Body of pancreas (tissue), 4 donors: ENCODE results near the gene GFRA3. TPM values are rescaled to one million over a fixed set of nuclear protein-coding genes. Genes with fewer than 3 reads are reported as not detected.
A peak's percentile ranks its signal among the peaks of the same experiment; 100 is the strongest.
"Not testable (repeated sequence)": the region's sequence is repeated elsewhere in the genome, so short reads cannot be mapped to it uniquely, and the experiment has no call there.

Source experiments
- ATAC-seq: fragments of 150-250 bp; one replicate; pipeline ENCODE4 v1.9.1; 2016
- DNase-seq, 4 donors: peaks; one replicate each; pipeline ENCODE4 v3.0.0-alpha.2; 2019
- H3K27ac ChIP-seq, 4 donors: fragments of 200-600 bp; sonication (generic); 1 replicate in 3 of 4; 2 replicates in 1 of 4; pipeline versions ENCODE4 v1.5.1 to v1.6.1; 2016 to 2019; ENCODE audit warnings: mild to moderate bottlenecking in 1 of 4, mixed read lengths in 1 of 4, moderate library complexity in 1 of 4
- H3K27me3 ChIP-seq, 2 donors: fragments of 200-600 bp; sonication (generic); one replicate each; pipeline ENCODE4 v1.6.0; 2016; ENCODE audit warnings: mild to moderate bottlenecking in 1 of 2
- H3K36me3 ChIP-seq, 2 donors: fragments of 200-600 bp; sonication (generic); replicated peaks in 1 of 2; 2 replicates each; pipeline ENCODE4 v1.5.1; 2016; ENCODE audit warnings: low read depth in 2 of 2; ENCODE audit not compliant: insufficient read depth in 1 of 2
- H3K4me1 ChIP-seq: fragments of 200-600 bp; sonication (generic); one replicate; pipeline ENCODE4 v1.6.0; 2016
- H3K4me3 ChIP-seq, 2 donors: fragments of 200-600 bp; sonication (generic); 1 replicate in 1 of 2; 2 replicates in 1 of 2; pipeline ENCODE4 v1.5.1; 2016 to 2019
- H3K9me3 ChIP-seq, 3 donors: fragments of 200-600 bp; sonication (generic); 1 replicate in 2 of 3; 2 replicates in 1 of 3; pipeline ENCODE4 v1.5.1; 2016
- POLR2A ChIP-seq, 3 donors: fragments of 450-650 bp; IDR thresholded peaks; one replicate each; pipeline ENCODE4 v1.6.1; 2016; ENCODE audit warnings: antibody characterized with exemption in 3 of 3, mild to moderate bottlenecking in 2 of 3
- WGBS, 2 donors: methylation state at CpG; one replicate each; pipeline ENCODE4 v1.1.5; 2017; 5-methylcytosine and 5-hydroxymethylcytosine counted together
- intact Hi-C: fragments of 100-400 bp; cut with DNase I; formaldehyde crosslinking; loops from one replicate; pipeline ENCODE4 v1.15.1; 2023
- total RNA-seq, 2 donors: library from RNA; depleted of rRNA; stranded (reverse); fragments of >200 nt; gene quantifications; one replicate each; pipeline ENCODE4 v1.1.0, GENCODE V29; 2016
- TF ChIP-seq, protein P1 (sequence below), 7 experiments: fragments of 450-650 bp in 4 of 7; fragments of 200-600 bp in 3 of 7; sonication (generic) in 3 of 7; IDR thresholded peaks; one replicate each; pipeline ENCODE4 v1.5.1; 2016 to 2019; ENCODE audit warnings: antibody characterized with exemption in 7 of 7

Gene GFRA3, protein sequence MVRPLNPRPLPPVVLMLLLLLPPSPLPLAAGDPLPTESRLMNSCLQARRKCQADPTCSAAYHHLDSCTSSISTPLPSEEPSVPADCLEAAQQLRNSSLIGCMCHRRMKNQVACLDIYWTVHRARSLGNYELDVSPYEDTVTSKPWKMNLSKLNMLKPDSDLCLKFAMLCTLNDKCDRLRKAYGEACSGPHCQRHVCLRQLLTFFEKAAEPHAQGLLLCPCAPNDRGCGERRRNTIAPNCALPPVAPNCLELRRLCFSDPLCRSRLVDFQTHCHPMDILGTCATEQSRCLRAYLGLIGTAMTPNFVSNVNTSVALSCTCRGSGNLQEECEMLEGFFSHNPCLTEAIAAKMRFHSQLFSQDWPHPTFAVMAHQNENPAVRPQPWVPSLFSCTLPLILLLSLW
- 1 to 10 TPM; 1.8 to 4.3 TPM for total RNA-seq

DNA sequence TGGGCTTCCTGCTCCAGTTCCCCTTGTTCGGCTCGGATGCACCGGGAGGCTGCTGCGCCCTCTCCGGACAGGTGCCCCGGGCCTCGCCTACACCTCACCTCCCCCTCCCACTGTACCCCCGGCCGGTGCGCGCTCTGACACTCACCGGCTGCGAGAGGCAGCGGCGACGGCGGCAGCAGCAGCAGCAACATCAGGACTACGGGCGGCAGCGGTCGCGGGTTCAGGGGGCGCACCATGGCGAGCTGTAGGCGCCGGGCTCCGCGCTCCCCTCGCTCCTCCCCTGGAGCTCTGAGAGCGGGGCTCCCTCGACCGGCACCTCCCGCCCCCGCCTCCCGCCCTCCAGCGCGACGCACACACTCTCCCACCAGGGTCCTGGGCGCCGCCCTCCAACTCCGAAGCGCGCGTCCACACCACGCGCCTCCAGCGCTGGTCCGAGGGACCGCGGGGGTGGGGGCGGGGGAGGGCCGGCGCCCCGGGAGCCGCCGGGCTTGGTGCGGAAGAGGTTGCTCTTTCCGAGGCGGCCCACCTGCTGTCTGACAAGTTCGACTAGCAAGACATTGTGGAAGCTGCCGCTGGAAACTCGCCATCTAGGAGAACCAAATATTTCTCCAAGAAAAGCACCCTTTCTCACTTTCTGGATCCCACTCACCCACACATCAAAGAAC, at the start of gene GFRA3:
Gene GFRA3 (minus strand): TSS at position 433 of the 665 bp plus-strand sequence. CDS start 197 bp downstream, at position 236.
- ATAC-seq (peak; percentile 42), DNase-seq (peak in 2 of 4 donors; percentile 6 to 13)
- Histone ChIP-seq H3K27me3 (no peaks in the 10 kb centered on the region), H3K9me3 (no peaks in the 10 kb centered on the region), H3K4me3 (peak within 1 kb of the TSS in 1 of 2 donors; percentile 8), H3K27ac (no peak within 1 kb of the TSS), H3K36me3 (no peaks in the 10 kb centered on the region), H3K4me1 (peaks cover 30% of the 10 kb centered on the region)
- 15 to 18% methylated on average over 5 to 51 of the region's 62 CpGs for WGBS, 2 donors
- intact Hi-C loops, result no loop called here
- no peak for TF ChIP-seq POLR2A (IDR thresholded peaks at IDR 0.05)
- TF ChIP-seq, protein P1, sequence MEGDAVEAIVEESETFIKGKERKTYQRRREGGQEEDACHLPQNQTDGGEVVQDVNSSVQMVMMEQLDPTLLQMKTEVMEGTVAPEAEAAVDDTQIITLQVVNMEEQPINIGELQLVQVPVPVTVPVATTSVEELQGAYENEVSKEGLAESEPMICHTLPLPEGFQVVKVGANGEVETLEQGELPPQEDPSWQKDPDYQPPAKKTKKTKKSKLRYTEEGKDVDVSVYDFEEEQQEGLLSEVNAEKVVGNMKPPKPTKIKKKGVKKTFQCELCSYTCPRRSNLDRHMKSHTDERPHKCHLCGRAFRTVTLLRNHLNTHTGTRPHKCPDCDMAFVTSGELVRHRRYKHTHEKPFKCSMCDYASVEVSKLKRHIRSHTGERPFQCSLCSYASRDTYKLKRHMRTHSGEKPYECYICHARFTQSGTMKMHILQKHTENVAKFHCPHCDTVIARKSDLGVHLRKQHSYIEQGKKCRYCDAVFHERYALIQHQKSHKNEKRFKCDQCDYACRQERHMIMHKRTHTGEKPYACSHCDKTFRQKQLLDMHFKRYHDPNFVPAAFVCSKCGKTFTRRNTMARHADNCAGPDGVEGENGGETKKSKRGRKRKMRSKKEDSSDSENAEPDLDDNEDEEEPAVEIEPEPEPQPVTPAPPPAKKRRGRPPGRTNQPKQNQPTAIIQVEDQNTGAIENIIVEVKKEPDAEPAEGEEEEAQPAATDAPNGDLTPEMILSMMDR (IDR thresholded peaks at IDR 0.05), result no peak

DNA sequence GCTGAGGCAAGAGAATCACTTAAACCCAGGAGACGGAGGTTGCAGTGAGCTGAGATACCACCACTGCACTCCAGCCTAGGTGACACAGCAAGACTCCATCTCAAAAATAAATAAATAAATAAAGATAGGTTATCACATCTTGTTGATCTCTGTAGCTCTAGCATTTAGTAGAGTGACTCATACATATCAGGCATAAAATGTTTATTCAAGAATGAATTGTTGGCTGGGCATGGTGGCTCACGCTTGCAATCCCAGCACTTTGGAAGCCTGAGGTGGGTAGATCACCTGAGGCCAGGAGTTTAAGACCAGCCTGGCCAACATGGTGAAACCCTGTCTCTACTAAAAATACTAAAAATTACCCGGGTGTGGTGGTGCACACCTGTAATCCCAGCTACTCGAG, 43.8 kb upstream of the GFRA3 start:
- H3K36me3 ChIP-seq, H3K9me3 ChIP-seq, H3K27me3 ChIP-seq, intact Hi-C loops, DNase-seq, H3K4me3 ChIP-seq, H3K4me1 ChIP-seq, H3K27ac ChIP-seq, ATAC-seq: not testable (repeated sequence)
- 90 to 94% methylated on average over 4 of the region's 4 CpGs for WGBS, 2 donors

DNA sequence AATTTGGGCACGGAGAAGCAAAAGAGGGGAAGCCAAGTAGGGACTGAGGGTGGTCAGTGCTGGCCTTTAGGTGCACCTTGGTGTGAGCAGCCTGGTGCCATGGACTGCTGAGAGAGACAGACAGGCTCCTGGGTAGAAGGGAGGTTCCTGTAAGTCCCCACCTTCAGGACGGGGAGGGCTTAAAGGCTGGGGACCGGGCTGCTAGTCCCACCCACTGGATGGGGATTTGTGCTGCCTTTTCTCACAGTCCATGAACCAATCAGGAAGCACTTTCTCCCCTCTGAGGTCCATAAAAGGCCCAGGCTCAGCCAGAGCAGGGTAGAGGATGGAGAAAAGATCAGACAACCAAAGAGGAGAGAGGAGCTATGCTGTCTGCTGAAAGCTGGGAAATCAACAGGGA, 41.9 kb upstream of the GFRA3 start:
- Histone ChIP-seq H3K4me1 (no peaks in the 10 kb centered on the region), H3K9me3 (no peaks in the 10 kb centered on the region), H3K36me3 (no peaks in the 10 kb centered on the region), H3K4me3 (no peak overlapping the region), H3K27me3 (no peaks in the 10 kb centered on the region), H3K27ac (no peak overlapping the region)
- intact Hi-C loops, result no loop called here
- no peak for TF ChIP-seq POLR2A (IDR thresholded peaks at IDR 0.05)
- TF ChIP-seq, protein P1 (IDR thresholded peaks at IDR 0.05), result no peak
- WGBS, 2 donors, result 73 to 84% methylated on average over 3 of the region's 3 CpGs
- DNase-seq (no peak), ATAC-seq (no peak)

DNA sequence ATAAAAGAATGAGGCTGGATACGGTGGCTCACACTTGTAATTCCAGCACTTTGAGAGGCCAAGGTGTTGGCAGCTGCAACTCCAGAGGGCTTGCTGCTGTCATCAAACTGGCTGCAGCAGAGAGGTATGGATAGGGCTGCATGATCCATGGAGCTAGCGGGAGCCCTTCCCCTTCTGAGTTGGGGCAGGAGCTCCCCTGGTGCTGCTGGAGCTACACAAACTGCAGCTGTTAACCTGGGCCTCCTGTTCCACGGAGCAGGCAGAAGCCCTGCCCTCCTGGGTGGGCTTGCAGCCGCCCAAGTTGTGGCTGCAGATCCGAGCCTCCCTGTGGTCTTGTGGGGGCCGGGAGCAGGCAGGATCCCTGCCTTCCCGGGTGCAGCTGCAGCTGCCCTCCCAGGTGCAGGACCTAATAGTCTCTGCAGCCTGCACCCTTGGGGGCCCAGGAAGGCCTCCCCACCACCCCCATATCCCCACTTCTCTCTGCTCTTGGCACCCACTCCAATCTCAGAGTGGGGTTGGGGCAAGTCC, 41.4 kb upstream of the GFRA3 start:
- intact Hi-C loops, result no loop called here
- no peaks in the 10 kb centered on the region for H3K4me1 ChIP-seq
- H3K27ac ChIP-seq, result no peak overlapping the region
- no peaks in the 10 kb centered on the region for H3K36me3 ChIP-seq
- H3K27me3 ChIP-seq, result no peaks in the 10 kb centered on the region
- no peak for ATAC-seq
- H3K4me3 ChIP-seq, result no peak overlapping the region
- 78 to 87% methylated on average over 1 to 6 of the region's 7 CpGs for WGBS, 2 donors
- DNase-seq, result no peak
- no peaks in the 10 kb centered on the region for H3K9me3 ChIP-seq
- TF ChIP-seq, protein P1 (IDR thresholded peaks at IDR 0.05), result no peak
- no peak for TF ChIP-seq POLR2A (IDR thresholded peaks at IDR 0.05)

DNA sequence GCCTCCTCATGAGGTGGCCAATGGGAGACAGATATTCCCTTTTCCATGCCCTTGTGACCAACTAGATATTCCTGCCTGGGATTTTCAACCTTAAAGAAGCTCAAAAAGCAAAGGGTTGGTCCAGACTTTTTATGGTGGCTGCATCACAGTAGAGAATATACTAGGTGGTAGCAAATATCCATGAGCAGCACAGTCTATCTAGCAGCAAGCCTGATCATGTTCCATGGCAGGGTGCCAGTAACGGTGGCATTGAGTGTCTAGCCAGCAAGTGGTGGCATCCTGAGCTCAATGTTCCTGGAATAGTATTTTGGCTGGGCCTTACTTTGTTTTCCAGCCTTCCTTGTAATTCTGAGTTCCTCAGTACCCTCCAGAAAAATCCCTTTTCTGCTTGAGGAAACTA, 31.4 kb upstream of the GFRA3 start:
- Histone ChIP-seq H3K4me1 (no peaks in the 10 kb centered on the region), H3K27ac (no peak overlapping the region), H3K9me3 (no peaks in the 10 kb centered on the region), H3K27me3 (no peaks in the 10 kb centered on the region), H3K36me3 (no peaks in the 10 kb centered on the region), H3K4me3 (no peak overlapping the region)
- DNase-seq (peak; percentile 23 to 69 (median 50)), ATAC-seq (no peak)
- TF ChIP-seq POLR2A (IDR thresholded peaks at IDR 0.05), result no peak
- TF ChIP-seq, protein P1 (IDR thresholded peaks at IDR 0.05), result no peak
- intact Hi-C loops, result no loop called here
- 19 to 40% methylated on average over 1 of the region's 1 CpG for WGBS, 2 donors
